Peyer's patch (tissue), 4 donors: ENCODE results near the gene PICK1. TPM values are rescaled to one million over a fixed set of nuclear protein-coding genes. Genes with fewer than 3 reads are reported as not detected.
"Not testable (repeated sequence)": the region's sequence is repeated elsewhere in the genome, so short reads cannot be mapped to it uniquely, and the experiment has no call there.

Experiments
- DNase-seq, 3 donors: peaks; one replicate each; pipeline ENCODE4 v3.0.0-alpha.2; 2017 to 2019
- H3K27ac ChIP-seq, 4 donors: fragments of 200-600 bp; sonication (generic); one replicate each; pipeline ENCODE4 v1.5.1; 2016 to 2019
- H3K27me3 ChIP-seq, 2 donors: fragments of 200-600 bp; sonication (generic); one replicate each; pipeline ENCODE4 v1.5.1; 2019
- H3K36me3 ChIP-seq, 3 donors: fragments of 200-600 bp; sonication (generic); one replicate each; pipeline ENCODE4 v1.5.1; 2016 to 2019
- H3K4me1 ChIP-seq, 4 donors: fragments of 200-600 bp; sonication (generic); one replicate each; pipeline ENCODE4 v1.5.1; 2016 to 2019
- H3K4me3 ChIP-seq, 4 donors: fragments of 200-600 bp; sonication (generic); 1 replicate in 3 of 4; 2 replicates in 1 of 4; pipeline ENCODE4 v1.5.1; 2016 to 2019; ENCODE audit warnings: mild to moderate bottlenecking in 1 of 4
- H3K9me3 ChIP-seq, 4 donors: fragments of 200-600 bp; sonication (generic); one replicate each; pipeline ENCODE4 v1.5.1; 2016 to 2019; ENCODE audit warnings: mild to moderate bottlenecking in 1 of 4
- CTCF ChIP-seq, 6 experiments: fragments of 450-650 bp in 4 of 6; fragments of 200-600 bp in 2 of 6; sonication (generic) in 1 of 6; IDR thresholded peaks; one replicate each; pipeline ENCODE4 v1.5.1; 2017 to 2019; ENCODE audit warnings: antibody characterized with exemption in 6 of 6, mild to moderate bottlenecking in 3 of 6, moderate library complexity in 1 of 6
- POLR2A ChIP-seq, 2 donors: fragments of 450-650 bp; IDR thresholded peaks; one replicate each; pipeline ENCODE4 v1.5.1; 2017; ENCODE audit warnings: antibody characterized with exemption in 2 of 2, mild to moderate bottlenecking in 2 of 2, moderate library complexity in 2 of 2
- total RNA-seq, 4 donors: library from RNA; depleted of rRNA; stranded (reverse); fragments of >200 nt; gene quantifications; one replicate each; pipeline ENCODE4 v1.1.0, GENCODE V29; 2016

The PICK1 gene
- total RNA-seq, 4 donors from 2014 or later: 40.8 to 51.7 (median 46.4) TPM

DNA sequence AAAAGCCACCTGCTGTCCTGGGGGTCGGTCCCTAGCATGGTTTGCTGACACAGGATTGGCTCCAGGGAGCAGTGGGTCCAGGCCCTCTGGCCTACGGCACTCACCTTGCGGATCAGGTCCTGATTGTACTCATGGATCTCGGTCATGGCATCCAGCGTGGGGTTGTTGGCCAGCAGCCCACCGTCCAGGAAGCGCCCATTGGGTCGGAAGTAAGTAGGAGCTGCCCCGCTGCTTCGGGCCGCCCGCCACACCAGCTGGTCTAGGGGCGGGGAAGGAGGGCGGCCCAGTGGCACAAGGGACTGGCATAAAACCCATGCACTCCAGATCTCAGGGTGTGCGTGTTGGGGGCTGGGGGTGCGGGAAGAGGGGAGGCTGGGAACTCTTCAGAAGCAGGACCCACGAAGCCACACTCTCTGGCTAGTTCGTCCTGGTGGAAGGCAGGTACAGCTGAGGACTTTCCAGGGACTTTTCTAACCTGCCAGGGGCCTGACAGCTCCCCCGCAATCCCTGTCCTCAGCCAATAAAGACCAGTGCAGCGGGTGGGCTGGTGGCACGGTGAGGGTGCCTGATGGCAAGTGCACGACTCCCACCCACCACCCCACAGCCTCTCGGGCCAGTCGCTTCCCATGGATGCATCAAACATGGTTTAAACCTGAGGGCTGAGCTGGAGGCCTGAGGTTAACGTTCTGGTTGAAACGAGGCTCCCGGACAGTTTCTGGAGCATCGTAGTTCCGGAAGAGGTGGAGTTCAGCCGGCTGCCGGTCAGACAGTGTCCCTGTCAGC, 58.4 kb downstream of the PICK1 start:
- Histone ChIP-seq H3K36me3 (peaks cover 0 to 11% (median 0%) of the 10 kb centered on the region in 3 donors), H3K27ac (no peak overlapping the region), H3K27me3 (no peaks in the 10 kb centered on the region), H3K4me3 (no peak overlapping the region), H3K4me1 (no peaks in the 10 kb centered on the region), H3K9me3 (no peaks in the 10 kb centered on the region)
- TF ChIP-seq POLR2A (IDR thresholded peaks at IDR 0.05) (no peak), CTCF (IDR thresholded peaks at IDR 0.05) (no peak)
- DNase-seq: no peak

DNA sequence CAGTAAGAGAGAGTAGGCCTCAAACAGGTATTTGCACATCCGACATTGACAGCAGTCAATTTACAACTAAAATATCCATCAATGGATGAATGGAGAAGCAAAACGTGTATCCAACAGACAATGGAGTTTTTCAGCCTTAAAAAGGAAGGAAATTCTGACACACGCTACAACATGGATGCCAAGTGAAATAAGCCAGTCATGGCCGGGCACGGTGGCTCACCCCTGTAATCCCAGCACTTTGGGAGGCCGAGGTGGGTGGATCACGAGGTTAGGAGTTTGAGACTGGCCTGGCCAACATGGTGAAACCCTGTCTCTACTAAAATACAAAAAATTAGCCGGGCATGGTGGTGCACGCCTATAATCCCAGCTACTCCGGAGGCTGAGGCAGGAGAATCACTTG, 60.4 kb downstream of the PICK1 start:
- not testable (repeated sequence) for DNase-seq, H3K27me3 ChIP-seq, H3K4me1 ChIP-seq, H3K9me3 ChIP-seq, H3K4me3 ChIP-seq, H3K27ac ChIP-seq
- peaks cover 0 to 11% (median 0%) of the 10 kb centered on the region in 3 donors for H3K36me3 ChIP-seq

GRCh38 chr22:38118182-38118581, 61.0 kb downstream of the PICK1 start:
- no peak for TF ChIP-seq POLR2A (IDR thresholded peaks at IDR 0.05)
- TF ChIP-seq CTCF (IDR thresholded peaks at IDR 0.05): no peak
- Histone ChIP-seq H3K9me3 (no peaks in the 10 kb centered on the region), H3K27me3 (no peaks in the 10 kb centered on the region), H3K27ac (no peak overlapping the region), H3K4me3 (no peak overlapping the region), H3K36me3 (peaks cover 0 to 11% (median 0%) of the 10 kb centered on the region in 3 donors), H3K4me1 (no peaks in the 10 kb centered on the region)
- no peak for DNase-seq

- not testable (repeated sequence) for DNase-seq, H3K9me3 ChIP-seq, H3K4me1 ChIP-seq, H3K27me3 ChIP-seq, H3K4me3 ChIP-seq, H3K36me3 ChIP-seq, H3K27ac ChIP-seq
Observed at GRCh38 chr22:38118747-38119146, 61.5 kb downstream of the PICK1 start.

DNA sequence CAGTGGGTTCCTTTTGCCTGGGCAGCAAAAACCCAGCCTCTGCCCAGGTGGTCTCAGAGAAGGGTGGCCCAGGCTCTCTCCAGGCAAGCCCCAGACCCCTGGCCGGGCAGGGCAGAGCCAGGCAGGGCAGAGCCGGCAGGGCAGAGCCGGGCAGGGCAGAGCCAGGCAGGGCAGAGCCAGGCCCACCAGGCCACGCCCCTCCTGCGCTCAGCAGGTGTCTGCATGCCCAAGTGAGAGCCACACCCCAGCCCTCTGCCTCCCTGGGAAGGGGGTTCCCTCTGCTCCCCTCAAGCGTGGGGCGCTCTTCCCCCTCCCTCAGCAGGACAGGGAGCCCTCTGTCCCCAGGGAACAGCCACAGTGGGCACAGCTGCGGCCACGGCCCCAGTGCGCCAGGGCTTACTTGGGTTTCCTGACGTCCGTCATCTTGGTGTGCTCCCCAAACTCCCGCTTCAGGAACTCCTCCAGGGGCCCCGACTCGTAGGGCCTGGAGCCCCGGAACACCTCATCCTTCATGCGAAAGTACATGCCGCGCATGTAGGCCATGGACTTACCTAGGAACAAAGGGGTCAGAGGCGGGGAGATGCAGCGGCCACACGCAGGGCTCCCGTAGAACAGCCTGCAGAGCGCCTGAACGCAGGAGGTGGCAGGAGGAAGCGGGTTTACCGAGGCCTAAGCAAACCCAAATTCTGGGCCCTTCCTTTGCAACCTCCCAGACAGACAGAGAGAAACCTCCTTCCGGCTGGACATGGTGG, 63.3 kb downstream of the PICK1 start:
- peaks cover 0 to 5% (median 0%) of the 10 kb centered on the region in 3 donors for H3K36me3 ChIP-seq
- H3K4me3 ChIP-seq: no peak overlapping the region
- H3K4me1 ChIP-seq: no peaks in the 10 kb centered on the region
- H3K27ac ChIP-seq: no peak overlapping the region
- H3K9me3 ChIP-seq: no peaks in the 10 kb centered on the region
- TF ChIP-seq CTCF (IDR thresholded peaks at IDR 0.05) (no peak), POLR2A (IDR thresholded peaks at IDR 0.05) (no peak)
- peak in 1 of 3 donors; percentile 66 for DNase-seq
- H3K27me3 ChIP-seq: no peaks in the 10 kb centered on the region

DNA sequence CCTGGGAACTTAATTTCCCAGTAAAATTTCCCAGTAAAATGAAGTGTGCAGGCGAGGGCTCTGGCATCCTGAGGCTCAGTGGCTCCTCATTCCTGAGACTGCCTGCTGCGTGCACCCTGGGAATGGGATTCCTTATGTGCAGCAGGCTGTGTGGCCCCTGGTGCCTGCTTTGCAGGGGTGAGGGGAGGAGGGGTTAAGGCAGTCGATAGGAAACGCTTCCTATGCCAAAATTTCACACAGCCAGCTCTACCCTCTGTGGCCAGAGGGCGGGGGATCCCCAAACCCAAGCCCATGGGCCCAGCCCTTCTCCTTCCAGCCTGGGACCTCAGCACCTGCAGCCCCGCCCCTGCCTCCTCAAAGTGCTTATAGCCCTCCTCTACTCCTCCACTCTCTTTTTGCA, 65.4 kb downstream of the PICK1 start:
- TF ChIP-seq POLR2A (IDR thresholded peaks at IDR 0.05) (no peak), CTCF (IDR thresholded peaks at IDR 0.05) (no peak)
- Histone ChIP-seq H3K36me3 (peaks cover 0 to 7% (median 0%) of the 10 kb centered on the region in 3 donors), H3K4me1 (no peaks in the 10 kb centered on the region), H3K27ac (no peak overlapping the region), H3K27me3 (no peaks in the 10 kb centered on the region), H3K4me3 (no peak overlapping the region), H3K9me3 (no peaks in the 10 kb centered on the region)
- DNase-seq: no peak
